Spleen (tissue), 11 donors: ENCODE data around the gene NELL2. TPM values are rescaled to one million over a fixed set of nuclear protein-coding genes. Genes with fewer than 3 reads are reported as not detected.

ENCODE experiments used
- DNase-seq: peaks from one replicate; pipeline ENCODE4 v3.0.0-alpha.2; 2020
- H3K27ac ChIP-seq, 8 donors: fragments of 200-600 bp; sonication (generic) in 7 of 8; 1 replicate in 4 of 8; 2 replicates in 4 of 8; pipeline versions ENCODE4 v1.5.0 to v1.8.0; 2016 to 2021; ENCODE audit warnings: inconsistent platforms in 4 of 8, mild to moderate bottlenecking in 4 of 8, moderate library complexity in 1 of 8
- H3K27me3 ChIP-seq, 7 donors: fragments of 200-600 bp; sonication (generic) in 6 of 7; replicated peaks in 1 of 7; 1 replicate in 4 of 7; 2 replicates in 3 of 7; pipeline versions ENCODE4 v1.5.0 to v1.8.0; 2016 to 2021; ENCODE audit warnings: inconsistent platforms in 3 of 7, mild to moderate bottlenecking in 1 of 7
- H3K36me3 ChIP-seq, 6 donors: fragments of 200-600 bp; sonication (generic) in 5 of 6; 1 replicate in 4 of 6; 2 replicates in 2 of 6; pipeline versions ENCODE4 v1.5.0 to v1.8.0; 2016 to 2021; ENCODE audit warnings: inconsistent platforms in 2 of 6
- H3K4me1 ChIP-seq, 6 donors: fragments of 200-600 bp; sonication (generic) in 5 of 6; 1 replicate in 3 of 6; 2 replicates in 3 of 6; pipeline versions ENCODE4 v1.5.0 to v1.8.0; 2016 to 2021; ENCODE audit warnings: inconsistent platforms in 3 of 6
- H3K4me3 ChIP-seq, 8 donors: fragments of 200-600 bp; sonication (generic) in 7 of 8; 1 replicate in 4 of 8; 2 replicates in 4 of 8; pipeline versions ENCODE4 v1.5.0 to v1.8.0; 2016 to 2021; ENCODE audit warnings: inconsistent platforms in 4 of 8, mild to moderate bottlenecking in 4 of 8, moderate library complexity in 2 of 8
- H3K9me3 ChIP-seq, 8 donors: fragments of 200-600 bp; sonication (generic) in 7 of 8; 1 replicate in 4 of 8; 2 replicates in 4 of 8; pipeline versions ENCODE4 v1.5.0 to v1.8.0; 2016 to 2021; ENCODE audit warnings: inconsistent platforms in 4 of 8
- CTCF ChIP-seq, 11 experiments: fragments of 200-600 bp in 7 of 11; fragments of 450-650 bp in 4 of 11; sonication (generic) in 4 of 11; IDR thresholded peaks in 8 of 11; conservative IDR thresholded peaks in 3 of 11; 1 replicate in 7 of 11; 2 replicates in 4 of 11; pipeline versions ENCODE4 v1.4.0 to v1.8.0; 2016 to 2021; ENCODE audit warnings: antibody characterized with exemption in 11 of 11, inconsistent platforms in 4 of 11, mild to moderate bottlenecking in 1 of 11
- POLR2A ChIP-seq, 3 donors: fragments of 450-650 bp; IDR thresholded peaks; one replicate each; pipeline ENCODE4 v1.5.1; 2017; ENCODE audit warnings: antibody characterized with exemption in 3 of 3, mild to moderate bottlenecking in 1 of 3
- POLR2AphosphoS5 ChIP-seq, 3 donors: sonication (generic); formaldehyde crosslinking; IDR thresholded peaks; one replicate each; pipeline ENCODE4 v1.5.1; 2017; ENCODE audit warnings: antibody characterized with exemption in 3 of 3
- WGBS, 5 donors: extraction: QIAGEN DNeasy Blood & Tissue Kit in 3 of 5; methylation state at CpG; one replicate each; pipeline versions ENCODE4 v1.1.5 to v1.1.7; 2013 to 2018; 5-methylcytosine and 5-hydroxymethylcytosine counted together
- intact Hi-C: fragments of 100-400 bp; cut with DNase I; formaldehyde crosslinking; loops from one replicate; pipeline ENCODE4 v1.15.0; 2023; ENCODE audit warnings: low total_unique reads
- polyA plus RNA-seq, 3 donors: library from polyadenylated mRNA; stranded (reverse); fragments of 200-250 nt; gene quantifications; one replicate each; pipeline ENCODE4 v1.2.1, GENCODE V29; 2013
- total RNA-seq, 7 donors: library from RNA; depleted of rRNA in 3 of 7; stranded (reverse); fragments of >200 nt in 3 of 7; fragmentation: NEBNext Ultra II Directional in 4 of 7; extraction: Animal tissue kit (Norgen Biotek cat#: 25700) in 4 of 7; gene quantifications; one replicate each; pipeline versions ENCODE4 v1.1.0 to v1.2.1, GENCODE V29; 2016 to 2021
- donor health status: healthy with polysubstance abuse.
- donor health status: DM: no; HTN: no; CAD: no; lungs with moderate emphysema.
- donor health status: DM: no; HTN: no; CAD: no.
- donor health status: Bipolar disorder and iron deficiency.
- donor health status: healthy.
- donor health status: DM: no; HTN: no; CAD: no.
- donor health status: DM: yes; HTN: yes; CAD: no.

NELL2 gene
- total and polyA plus RNA-seq, 10 donors, result 1.0 to 21.8 (median 8.2) TPM

- peak overlapping the region in 1 of 8 donors; percentile 76 for H3K4me3 ChIP-seq
- H3K36me3 ChIP-seq, result no peaks in the 10 kb centered on the region
- peaks cover 6 to 33% (median 24%) of the 10 kb centered on the region in 6 donors for H3K4me1 ChIP-seq
- intact Hi-C loops, result no loop called here
- no peak for DNase-seq
- TF ChIP-seq CTCF (IDR thresholded peaks at IDR 0.05 in 8 of 11, conservative IDR thresholded peaks at IDR 0.05 in 3 of 11) (peak in 2 of 11 experiments; percentile 15 to 21), POLR2A (IDR thresholded peaks at IDR 0.05) (no peak), POLR2AphosphoS5 (IDR thresholded peaks at IDR 0.05) (no peak)
- peaks cover 0 to 4% (median 0%) of the 10 kb centered on the region in 8 donors for H3K9me3 ChIP-seq
- no peak overlapping the region for H3K27ac ChIP-seq
- peaks cover 0 to 80% (median 45%) of the 10 kb centered on the region in 7 donors for H3K27me3 ChIP-seq
- 23 to 46% (median 38%) methylated on average over 1 of the region's 1 CpG for WGBS, 5 donors
Observed at GRCh38 chr12:44873898-44874297, 2.2 kb downstream of the NELL2 start.

GRCh38 chr12:44869503-44869902 lies 6.6 kb downstream of the NELL2 start:
- Histone ChIP-seq H3K27me3 (peaks cover 0 to 39% (median 18%) of the 10 kb centered on the region in 7 donors), H3K4me3 (no peak overlapping the region), H3K36me3 (no peaks in the 10 kb centered on the region), H3K27ac (no peak overlapping the region), H3K4me1 (peaks cover 0 to 5% (median 0%) of the 10 kb centered on the region in 6 donors), H3K9me3 (peaks cover 0 to 13% (median 5%) of the 10 kb centered on the region in 8 donors)
- intact Hi-C loops, result no loop called here
- TF ChIP-seq POLR2A (IDR thresholded peaks at IDR 0.05) (no peak), CTCF (IDR thresholded peaks at IDR 0.05 in 8 of 11, conservative IDR thresholded peaks at IDR 0.05 in 3 of 11) (no peak), POLR2AphosphoS5 (IDR thresholded peaks at IDR 0.05) (no peak)
- no peak for DNase-seq

GRCh38 chr12:44863867-44864266 lies 12.2 kb downstream of the NELL2 start:
- DNase-seq, result no peak
- H3K4me1 ChIP-seq, result no peaks in the 10 kb centered on the region
- H3K27me3 ChIP-seq, result no peaks in the 10 kb centered on the region
- no peak for TF ChIP-seq CTCF (IDR thresholded peaks at IDR 0.05 in 8 of 11, conservative IDR thresholded peaks at IDR 0.05 in 3 of 11)
- no peak for TF ChIP-seq POLR2AphosphoS5 (IDR thresholded peaks at IDR 0.05)
- TF ChIP-seq POLR2A (IDR thresholded peaks at IDR 0.05), result no peak
- H3K4me3 ChIP-seq, result no peak overlapping the region
- intact Hi-C loops, result no loop called here
- peaks cover 0 to 38% (median 17%) of the 10 kb centered on the region in 8 donors for H3K9me3 ChIP-seq
- no peaks in the 10 kb centered on the region for H3K36me3 ChIP-seq
- 0 to 41% (median 1%) methylated on average over 2 of the region's 2 CpGs for WGBS, 5 donors
- no peak overlapping the region for H3K27ac ChIP-seq

- intact Hi-C loops, result no loop called here
Observed at GRCh38 chr12:44859998-44860689, 16.0 kb downstream of the NELL2 start.

More at GRCh38 chr12:44859998-44860689, 16.0 kb downstream of the NELL2 start:
- Histone ChIP-seq H3K4me1 (no peaks in the 10 kb centered on the region), H3K36me3 (no peaks in the 10 kb centered on the region), H3K27ac (no peak overlapping the region), H3K4me3 (no peak overlapping the region), H3K9me3 (peaks cover 0 to 29% (median 13%) of the 10 kb centered on the region in 8 donors), H3K27me3 (no peaks in the 10 kb centered on the region)
- WGBS, 5 donors, result 54 to 74% (median 70%) methylated on average over 1 of the region's 1 CpG
- DNase-seq, result no peak
- TF ChIP-seq POLR2AphosphoS5 (IDR thresholded peaks at IDR 0.05), result no peak
- TF ChIP-seq POLR2A (IDR thresholded peaks at IDR 0.05), result no peak
- no peak for TF ChIP-seq CTCF (IDR thresholded peaks at IDR 0.05 in 8 of 11, conservative IDR thresholded peaks at IDR 0.05 in 3 of 11)
